Forelimb muscle (tissue), 1 donor: ENCODE measurements around the gene HOATZ. TPM values are rescaled to one million over a fixed set of nuclear protein-coding genes. Genes with fewer than 3 reads are reported as not detected.

ENCODE experiments used
- DNase-seq: peaks from one replicate; pipeline ENCODE4 v3.0.0-alpha.2; 2013; ENCODE audit warnings: low read depth
- polyA plus RNA-seq: library from polyadenylated mRNA; unstranded; fragments of 120-200 nt; gene quantifications from one replicate; pipeline ENCODE4 v1.2.1, GENCODE V29; 2013; ENCODE audit not compliant: insufficient read length

Gene HOATZ
- polyA plus RNA-seq, 1 donor = not detected

DNA sequence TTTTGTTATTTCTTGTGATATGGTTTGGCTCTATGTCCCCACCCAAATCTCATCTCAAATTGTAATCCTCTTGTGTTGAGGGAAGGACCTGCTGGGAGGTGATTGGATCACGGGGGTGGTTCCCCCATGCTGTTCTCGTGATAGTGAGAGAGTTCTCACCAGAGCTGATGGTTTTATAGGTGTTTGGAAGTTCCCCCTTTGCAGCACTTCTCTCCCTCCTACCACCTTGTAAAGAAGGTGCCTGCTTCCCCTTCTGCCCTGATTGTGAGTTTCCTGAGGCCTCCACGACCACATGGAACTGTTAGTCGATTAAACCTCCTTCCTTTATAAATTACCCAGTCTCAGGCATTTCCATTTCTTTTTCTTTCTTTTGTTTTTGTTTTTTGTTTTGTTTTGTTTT, 63.2 kb downstream of the HOATZ start:
- no peak for DNase-seq

DNA sequence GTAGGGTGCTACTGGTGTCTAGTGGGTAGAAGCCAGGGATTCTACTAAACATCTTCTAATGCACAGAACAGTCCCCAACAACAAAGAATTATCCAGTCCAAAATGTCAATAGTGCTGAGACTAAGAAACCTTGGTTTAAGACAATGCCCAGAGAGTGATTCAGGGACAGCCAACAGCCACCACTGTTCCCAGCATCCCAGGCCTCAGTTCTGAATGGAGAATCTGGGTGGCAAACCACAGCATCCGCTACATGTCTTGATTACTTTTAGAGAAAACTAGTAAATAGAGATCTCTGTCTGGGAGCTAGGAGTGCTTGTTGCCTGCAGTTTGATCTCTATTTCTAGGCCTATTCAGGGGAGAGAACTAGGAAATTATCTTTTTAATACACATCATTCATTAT, 66.8 kb downstream of the HOATZ start:
- no peak for DNase-seq

DNA sequence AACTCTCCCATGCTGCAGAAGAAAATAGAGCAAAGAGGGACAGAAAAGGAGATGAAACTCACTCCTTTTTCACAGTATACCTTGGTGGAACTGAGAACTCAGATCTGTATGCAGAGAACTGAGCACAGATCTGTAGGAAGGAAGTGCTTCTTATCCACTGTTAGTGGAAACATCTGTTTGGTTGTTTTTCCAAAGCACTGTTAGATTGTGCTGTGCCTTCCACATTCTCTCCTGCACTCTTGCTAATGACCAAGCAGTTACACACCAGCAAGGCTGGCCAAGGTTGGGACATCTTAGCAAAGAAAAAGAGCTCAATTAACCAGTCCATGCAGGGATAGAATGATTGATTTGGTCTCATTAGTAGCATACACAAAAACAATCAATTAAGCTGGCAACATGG, 67.6 kb downstream of the HOATZ start:
- no peak for DNase-seq

DNA sequence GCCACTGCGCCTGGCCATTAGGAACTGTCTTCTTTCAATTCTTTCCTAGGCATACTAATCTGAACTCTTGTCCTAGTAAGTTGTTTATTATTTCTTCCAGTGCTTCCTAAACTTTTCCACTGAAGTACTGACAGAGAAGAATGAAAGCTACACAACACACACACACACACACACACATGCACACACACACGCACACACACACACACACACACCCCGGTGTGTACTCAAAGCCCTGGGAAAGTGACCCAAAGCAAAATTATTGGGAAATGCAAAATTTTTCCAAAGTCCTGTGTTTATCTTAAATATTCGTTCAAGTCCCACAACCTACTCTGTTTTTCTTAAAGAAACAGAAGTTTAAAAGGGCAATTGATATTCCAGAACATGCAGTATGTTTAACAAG, 68.3 kb downstream of the HOATZ start:
- DNase-seq = no peak

DNA sequence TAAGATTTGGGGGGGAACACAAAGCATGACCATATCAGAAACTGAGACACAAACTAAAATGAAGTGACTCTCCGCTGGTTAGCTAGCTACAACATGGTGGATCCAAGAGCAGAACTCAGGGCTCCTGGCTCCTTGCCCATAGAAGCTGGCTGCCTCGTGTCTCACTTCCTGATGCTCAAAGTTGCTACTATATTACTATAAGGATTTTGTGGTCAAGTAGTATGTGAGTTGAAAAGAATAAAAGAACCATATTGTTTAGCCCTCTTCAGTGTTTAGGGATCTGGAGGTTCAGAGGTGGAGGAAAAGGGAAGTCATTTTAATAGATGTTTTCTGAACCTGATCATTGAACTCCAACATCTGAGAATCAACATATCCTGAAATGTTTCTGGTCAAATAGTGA, 70.8 kb downstream of the HOATZ start:
- no peak for DNase-seq

DNA sequence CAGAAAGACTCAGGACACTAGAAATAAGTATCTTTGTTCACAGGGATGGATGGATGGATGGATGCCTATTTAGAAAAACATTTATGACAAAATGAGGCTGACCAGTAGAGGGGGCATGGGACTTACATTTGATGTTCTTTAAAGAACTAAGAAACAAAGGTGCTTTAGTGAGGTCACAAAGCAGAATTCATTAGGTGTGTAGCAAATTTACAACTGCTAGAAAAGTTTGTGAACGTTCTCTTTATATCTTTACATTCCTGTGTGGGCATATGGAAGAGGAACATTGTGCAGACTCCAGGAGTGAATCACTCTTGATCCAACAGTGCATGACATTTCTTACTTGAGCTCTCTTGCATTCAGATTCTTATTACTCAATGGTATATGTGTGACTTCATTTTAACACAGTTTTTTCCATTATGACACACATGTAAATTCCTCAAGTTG, 71.8 kb downstream of the HOATZ start:
- DNase-seq = no peak

Other genes starting within 250 kb of the HOATZ start
- 2.9 TPM for gene POU2AF3, start 216.2 kb upstream of the HOATZ start, polyA plus RNA-seq
- gene POU2AF1, start 135.5 kb upstream of the HOATZ start, polyA plus RNA-seq = 0.19 TPM
- gene BTG4, start 2.4 kb upstream of the HOATZ start, polyA plus RNA-seq = not detected
- 3.9 TPM for gene LAYN, start 25.9 kb downstream of the HOATZ start, polyA plus RNA-seq
- gene SIK2, start 87.7 kb downstream of the HOATZ start, polyA plus RNA-seq = 22.4 TPM